SK-N-SH (cell line): ENCODE results near the gene PDGFC. TPM values are rescaled to one million over a fixed set of nuclear protein-coding genes. Genes with fewer than 3 reads are reported as not detected.

Experiments used
- CTCF ChIA-PET: fragments of 300-600, 350-600 bp; formaldehyde crosslinking; extraction: SDS; loops from one replicate; lab custom pipeline; 2021; lab: Yijun Ruan, JAX
- POLR2A ChIA-PET: fragments of 350-600 bp; sonication (Branson Sonifier 250); formaldehyde crosslinking; extraction: SDS; loops from one replicate; lab custom pipeline; 2020; ENCODE audit warnings: antibody characterized with exemption, inconsistent platforms; lab: Yijun Ruan, JAX
- DNase-seq: peaks from one replicate; pipeline ENCODE4 v3.0.0; 2012
- H2AFZ ChIP-seq: fragments of 200-600 bp; sonication (generic); 2 replicates; pipeline ENCODE4 v1.8.1; 2016; ENCODE audit warnings: antibody characterized with exemption, mild to moderate bottlenecking, low read depth
- H3F3A ChIP-seq: fragments of 200-600 bp; sonication (generic); replicated peaks from 2 replicates; pipeline ENCODE3; 2016; ENCODE audit warnings: antibody characterized with exemption, mild to moderate bottlenecking; ENCODE audit not compliant: insufficient read depth
- H3K27ac ChIP-seq, 2 experiments: fragments of 200-500 bp in 1 of 2; fragments of 200-600 bp in 1 of 2; sonication (Bioruptor generic) in 1 of 2; sonication (generic), shearing (Covaris generic) in 1 of 2; 2 replicates each; pipeline versions ENCODE4 v1.5.1 to v1.6.1; 2014 to 2016; ENCODE audit warnings: low read depth in 2 of 2, inconsistent platforms in 1 of 2, low read length in 1 of 2, mild to moderate bottlenecking in 1 of 2, mixed read lengths in 1 of 2
- H3K27me3 ChIP-seq: fragments of 200-600 bp; sonication (generic), shearing (Covaris generic); 2 replicates; pipeline ENCODE4 v1.6.1; 2016; ENCODE audit warnings: mixed run types; ENCODE audit not compliant: insufficient read depth
- H3K36me3 ChIP-seq, 2 experiments: fragments of 200-500 bp in 1 of 2; fragments of 200-600 bp in 1 of 2; sonication (Bioruptor generic) in 1 of 2; sonication (generic) in 1 of 2; replicated peaks in 1 of 2; 2 replicates each; pipeline versions ENCODE3 to v1.5.1; 2014 to 2016; ENCODE audit warnings: low read length in 1 of 2, mild to moderate bottlenecking in 1 of 2; ENCODE audit not compliant: insufficient read depth in 2 of 2, control insufficient read depth in 1 of 2
- H3K4me1 ChIP-seq, 2 experiments: fragments of 200-500 bp in 1 of 2; fragments of 200-600 bp in 1 of 2; sonication (Bioruptor generic) in 1 of 2; sonication (generic), shearing (Covaris generic) in 1 of 2; 2 replicates each; pipeline versions ENCODE4 v1.5.1 to v1.6.1; 2014 to 2016; ENCODE audit warnings: low read depth in 1 of 2, low read length in 1 of 2, mixed run types in 1 of 2; ENCODE audit not compliant: insufficient read depth in 2 of 2, control insufficient read depth in 1 of 2
- H3K4me2 ChIP-seq: fragments of 200-600 bp; sonication (generic), shearing (Covaris generic); 2 replicates; pipeline ENCODE4 v1.6.1; 2017; ENCODE audit warnings: mixed run types
- H3K4me3 ChIP-seq, 2 experiments: fragments of 200-500 bp in 1 of 2; fragments of 200-600 bp in 1 of 2; sonication (Bioruptor generic) in 1 of 2; sonication (generic), shearing (Covaris generic) in 1 of 2; 2 replicates each; pipeline versions ENCODE4 v1.5.1 to v1.8.1; 2014 to 2016; ENCODE audit warnings: low read depth in 2 of 2, inconsistent platforms in 1 of 2, low read length in 1 of 2, mild to moderate bottlenecking in 1 of 2, mixed read lengths in 1 of 2, moderate library complexity in 1 of 2
- H3K79me2 ChIP-seq: fragments of 200-600 bp; sonication (generic); 2 replicates; pipeline ENCODE4 v1.8.1; 2017; ENCODE audit warnings: mild to moderate bottlenecking; ENCODE audit not compliant: insufficient read depth
- H3K9ac ChIP-seq: fragments of 200-600 bp; sonication (generic); 2 replicates; pipeline ENCODE4 v1.6.1; 2017; ENCODE audit warnings: mixed run types
- H3K9me2 ChIP-seq: fragments of 200-600 bp; sonication (generic); 2 replicates; pipeline ENCODE4 v1.6.1; 2017; ENCODE audit warnings: mixed run types
- H3K9me3 ChIP-seq: fragments of 200-600 bp; sonication (generic); 2 replicates; pipeline ENCODE4 v1.6.1; 2017; ENCODE audit warnings: mixed run types, mild to moderate bottlenecking, moderate library complexity
- H4K20me1 ChIP-seq: fragments of 200-600 bp; sonication (generic); 2 replicates; pipeline ENCODE4 v1.6.1; 2017; ENCODE audit warnings: mild to moderate bottlenecking, mixed run types; ENCODE audit not compliant: insufficient read depth
- ELF1 ChIP-seq: IDR thresholded peaks from 2 replicates; pipeline ENCODE4 v1.4.0; 2012
- EP300 ChIP-seq, 2 experiments: IDR thresholded peaks; 2 replicates each; pipeline versions ENCODE4 v1.4.0 to v1.6.1; 2012; ENCODE audit warnings: borderline replicate concordance in 1 of 2, low read depth in 1 of 2, low read length in 1 of 2
- FOSL2 ChIP-seq: IDR thresholded peaks from 2 replicates; pipeline ENCODE4 v1.4.0; 2012; ENCODE audit warnings: low read depth, mild to moderate bottlenecking, moderate library complexity, borderline replicate concordance
- FOXM1 ChIP-seq: IDR thresholded peaks from 2 replicates; pipeline ENCODE4 v1.4.0; 2012; ENCODE audit warnings: low read depth, mild to moderate bottlenecking
- JUND ChIP-seq: IDR thresholded peaks from 2 replicates; pipeline ENCODE4 v1.4.0; 2012
- MEF2A ChIP-seq: IDR thresholded peaks from 2 replicates; pipeline ENCODE4 v1.4.0; 2012; ENCODE audit warnings: low read depth, borderline replicate concordance
- NFIC ChIP-seq: IDR thresholded peaks from 2 replicates; pipeline ENCODE4 v1.4.0; 2012; ENCODE audit warnings: borderline replicate concordance
- PBX3 ChIP-seq: IDR thresholded peaks from 2 replicates; pipeline ENCODE4; 2012
- POLR2AphosphoS5 ChIP-seq: IDR thresholded peaks from 2 replicates; pipeline ENCODE4 v1.6.1; 2012; ENCODE audit warnings: low read depth, low read length
- RXRA ChIP-seq: IDR thresholded peaks from 2 replicates; pipeline ENCODE4 v1.4.0; 2012; ENCODE audit warnings: low read depth, mild to moderate bottlenecking, borderline replicate concordance
- TCF12 ChIP-seq: IDR thresholded peaks from 2 replicates; pipeline ENCODE4 v1.4.0; 2012
- TEAD4 ChIP-seq: IDR thresholded peaks from 2 replicates; pipeline ENCODE4 v1.4.0; 2012; ENCODE audit warnings: mild to moderate bottlenecking, borderline replicate concordance; ENCODE audit not compliant: insufficient read depth
- whole genome bisulfite sequencing: methylation state at CpG from one replicate; pipeline ENCODE4 v1.1.6; 2017; ENCODE audit warnings: low lambda C conversion rate; 5-methylcytosine and 5-hydroxymethylcytosine counted together
- polyA plus RNA-seq, 3 experiments: library from polyadenylated mRNA; depleted of rRNA; stranded (reverse); fragments of >200 nt; gene quantifications; 2 replicates each; pipeline ENCODE4 v1.2.3, GENCODE V29; 2012
- TF ChIP-seq, protein P1 (sequence below): IDR thresholded peaks from 2 replicates; pipeline ENCODE4 v1.4.0; 2012; ENCODE audit warnings: low read depth, borderline replicate concordance
- TF ChIP-seq, protein P2 (sequence below): fragments of 150-350 bp; IDR thresholded peaks from 2 replicates; pipeline ENCODE4 v1.6.1; 2016; ENCODE audit warnings: mild to moderate bottlenecking, low read depth, low read length

Gene PDGFC
- polyA plus RNA-seq, 1 of the 3 experiments (the other 2 are of a cell fraction): 29.8 TPM

GRCh38 chr4:156773648-156774357 lies 197.8 kb downstream of the PDGFC start:
- no peak for TF ChIP-seq FOXM1
- TF ChIP-seq ELF1: no peak
- TF ChIP-seq, protein P1, sequence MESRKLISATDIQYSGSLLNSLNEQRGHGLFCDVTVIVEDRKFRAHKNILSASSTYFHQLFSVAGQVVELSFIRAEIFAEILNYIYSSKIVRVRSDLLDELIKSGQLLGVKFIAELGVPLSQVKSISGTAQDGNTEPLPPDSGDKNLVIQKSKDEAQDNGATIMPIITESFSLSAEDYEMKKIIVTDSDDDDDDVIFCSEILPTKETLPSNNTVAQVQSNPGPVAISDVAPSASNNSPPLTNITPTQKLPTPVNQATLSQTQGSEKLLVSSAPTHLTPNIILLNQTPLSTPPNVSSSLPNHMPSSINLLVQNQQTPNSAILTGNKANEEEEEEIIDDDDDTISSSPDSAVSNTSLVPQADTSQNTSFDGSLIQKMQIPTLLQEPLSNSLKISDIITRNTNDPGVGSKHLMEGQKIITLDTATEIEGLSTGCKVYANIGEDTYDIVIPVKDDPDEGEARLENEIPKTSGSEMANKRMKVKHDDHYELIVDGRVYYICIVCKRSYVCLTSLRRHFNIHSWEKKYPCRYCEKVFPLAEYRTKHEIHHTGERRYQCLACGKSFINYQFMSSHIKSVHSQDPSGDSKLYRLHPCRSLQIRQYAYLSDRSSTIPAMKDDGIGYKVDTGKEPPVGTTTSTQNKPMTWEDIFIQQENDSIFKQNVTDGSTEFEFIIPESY: 0 out of 2 replicates have a peak, but pooled peaks have one; percentile 17
- TF ChIP-seq, protein P2, sequence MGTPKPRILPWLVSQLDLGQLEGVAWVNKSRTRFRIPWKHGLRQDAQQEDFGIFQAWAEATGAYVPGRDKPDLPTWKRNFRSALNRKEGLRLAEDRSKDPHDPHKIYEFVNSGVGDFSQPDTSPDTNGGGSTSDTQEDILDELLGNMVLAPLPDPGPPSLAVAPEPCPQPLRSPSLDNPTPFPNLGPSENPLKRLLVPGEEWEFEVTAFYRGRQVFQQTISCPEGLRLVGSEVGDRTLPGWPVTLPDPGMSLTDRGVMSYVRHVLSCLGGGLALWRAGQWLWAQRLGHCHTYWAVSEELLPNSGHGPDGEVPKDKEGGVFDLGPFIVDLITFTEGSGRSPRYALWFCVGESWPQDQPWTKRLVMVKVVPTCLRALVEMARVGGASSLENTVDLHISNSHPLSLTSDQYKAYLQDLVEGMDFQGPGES: no peak
- TF ChIP-seq TCF12: peak; percentile 41; the same call in 1 of the 2 replicates
- TF ChIP-seq EP300 (IDR thresholded peaks at IDR 0.05; ENCODE audit: borderline replicate concordance in 1 of 2, low read depth in 1 of 2, low read length in 1 of 2): peak in 1 of 2 experiments; percentile 67; a peak in 2 of 4 replicates
- 0 out of 2 replicates have a peak, but pooled peaks have one; percentile 37 for TF ChIP-seq JUND
- peak; percentile 25; the same call in 1 of the 2 replicates for TF ChIP-seq NFIC
- TF ChIP-seq RXRA: peak; percentile 51; the same call in 1 of the 2 replicates
- peak; percentile 49 for TF ChIP-seq TEAD4
- TF ChIP-seq MEF2A: 0 out of 2 replicates have a peak, but pooled peaks have one; percentile 49
- TF ChIP-seq POLR2AphosphoS5: 0 out of 2 replicates have a peak, but pooled peaks have one; percentile 18
- peak; percentile 45 for TF ChIP-seq PBX3
- peak; percentile 55; the same call in 1 of the 2 replicates for TF ChIP-seq FOSL2

More at GRCh38 chr4:156773648-156774357, 197.8 kb downstream of the PDGFC start:
- peaks cover 71% of the 10 kb centered on the region for H3F3A ChIP-seq
- no peaks in the 10 kb centered on the region for H3K9me2 ChIP-seq
- H3K27ac ChIP-seq: peak overlapping the region; percentile 92 to 97
- 16% methylated on average over 4 of the region's 4 CpGs for WGBS
- no peaks in the 10 kb centered on the region for H4K20me1 ChIP-seq
- ChIA-PET POLR2A (no interaction called here), CTCF (no interaction called here)
- no peaks in the 10 kb centered on the region for H3K36me3 ChIP-seq
- H3K4me3 ChIP-seq: peak overlapping the region; percentile 25 to 52; a peak in 3 of 4 replicates
- H3K4me1 ChIP-seq: peaks cover 5 to 67% of the 10 kb centered on the region in 2 experiments
- no peak for DNase-seq
- peak overlapping the region; percentile 71 for H3K9ac ChIP-seq
- no peaks in the 10 kb centered on the region for H3K9me3 ChIP-seq
- peaks cover 51% of the 10 kb centered on the region for H3K79me2 ChIP-seq
- H3K4me2 ChIP-seq: peak overlapping the region; percentile 79
- no peak overlapping the region for H2AFZ ChIP-seq
- no peaks in the 10 kb centered on the region for H3K27me3 ChIP-seq
